Suppressor macrophage treated with lipopolysaccharide for 4 hours (primary cell): ENCODE data around the gene DSTYK.
"Not testable (repeated sequence)": the region's sequence is repeated elsewhere in the genome, so short reads cannot be mapped to it uniquely, and the experiment has no call there.

Experiments
- DNase-seq: peaks from one replicate; pipeline ENCODE4 v3.0.0-alpha.2; 2020

The DSTYK gene

GRCh38 chr1:205211839-205212536, 486 bp upstream of the DSTYK start:
- DNase-seq = peak; percentile 38

GRCh38 chr1:205210756-205211168, 740 bp downstream of the DSTYK start:
- peak; percentile 36 for DNase-seq

GRCh38 chr1:205208811-205209210, 2.7 kb downstream of the DSTYK start:
- no peak for DNase-seq

- no peak for DNase-seq
Measured at GRCh38 chr1:205205055-205205454, 6.4 kb downstream of the DSTYK start.

GRCh38 chr1:205204552-205204951, 7.0 kb downstream of the DSTYK start:
- DNase-seq = no peak

- DNase-seq = no peak
Measured at GRCh38 chr1:205199931-205200299, 11.6 kb downstream of the DSTYK start.

- peak; percentile 26 for DNase-seq
Measured at GRCh38 chr1:205199090-205199930, 12.2 kb downstream of the DSTYK start.

GRCh38 chr1:205192287-205192686, 19.2 kb downstream of the DSTYK start:
- no peak for DNase-seq

- no peak for DNase-seq
Measured at GRCh38 chr1:205191622-205192021, 19.9 kb downstream of the DSTYK start.

- no peak for DNase-seq
Measured at GRCh38 chr1:205190845-205191577, 20.5 kb downstream of the DSTYK start.

- DNase-seq = peak; percentile 24
Measured at GRCh38 chr1:205189131-205189530, 22.4 kb downstream of the DSTYK start.

GRCh38 chr1:205188596-205188995, 22.9 kb downstream of the DSTYK start:
- DNase-seq = no peak

GRCh38 chr1:205188098-205188497, 23.4 kb downstream of the DSTYK start:
- DNase-seq = no peak

GRCh38 chr1:205187420-205187819, 24.1 kb downstream of the DSTYK start:
- no peak for DNase-seq

GRCh38 chr1:205186191-205186590, 25.3 kb downstream of the DSTYK start:
- DNase-seq = no peak

GRCh38 chr1:205183676-205184335, 27.7 kb downstream of the DSTYK start:
- no peak for DNase-seq

GRCh38 chr1:205182930-205183329, 28.6 kb downstream of the DSTYK start:
- DNase-seq = no peak

- DNase-seq = not testable (repeated sequence)
Measured at GRCh38 chr1:205180331-205180730, 31.2 kb downstream of the DSTYK start.

- DNase-seq = no peak
Measured at GRCh38 chr1:205179842-205180241, 31.7 kb downstream of the DSTYK start.

- no peak for DNase-seq
Measured at GRCh38 chr1:205172729-205173366, 38.7 kb downstream of the DSTYK start.

GRCh38 chr1:205171369-205171768, 40.1 kb downstream of the DSTYK start:
- DNase-seq = no peak

- DNase-seq = no peak
Measured at GRCh38 chr1:205170532-205171269, 40.8 kb downstream of the DSTYK start.
